ENCODE data around the gene SLC16A10.

- TF ChIP-seq POLR2A (IDR thresholded peaks at IDR 0.05; ENCODE audit: low read length) (no peak), GATA1 (IDR thresholded peaks at IDR 0.05; ENCODE audit: low read depth, low read length) (no peak)
Observed at GRCh38 chr6:111122458-111123286, 35.4 kb downstream of the SLC16A10 start.
